Measurements from ENCODE around the gene RDX. TPM values are rescaled to one million over a fixed set of nuclear protein-coding genes. Genes with fewer than 3 reads are reported as not detected.

RDX gene
- total and polyA plus RNA-seq, 2 of the 8 experiments (the other 6 are each of a cell fraction or from before 2014, with no cell fraction given) = 27.4 to 100 TPM

DNA sequence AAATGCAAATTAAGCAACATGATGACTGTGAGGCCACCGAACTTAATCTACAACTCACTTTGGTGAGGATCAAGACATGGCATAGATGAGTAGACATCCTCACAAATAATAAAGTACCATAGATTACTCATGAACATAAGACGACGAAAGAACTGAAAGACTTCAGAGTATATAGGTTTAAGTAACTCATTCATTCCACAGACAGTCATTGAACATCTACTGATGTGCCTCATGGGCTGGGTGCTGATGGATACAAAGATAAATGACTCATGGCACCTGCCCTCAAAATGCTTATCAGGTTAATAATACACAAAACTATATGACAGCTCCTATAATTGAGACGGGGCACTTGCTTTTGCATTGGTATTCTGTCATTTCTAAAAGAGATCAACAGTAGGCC is 139.9 kb downstream of the RDX start:
- DNase-seq (ENCODE audit: low read depth in 1 of 2, low spot score in 2 of 2) = no peak
- Histone ChIP-seq H2AK5ac (ENCODE audit: low read depth, low read length) (no peak overlapping the region), H3K9me3 (ENCODE audit: insufficient read depth in 2 of 2, low read depth in 1 of 2, low read length in 1 of 2) (no peaks in the 10 kb centered on the region), H3K18ac (ENCODE audit: extremely low read depth, low read length) (no peak overlapping the region), H3K36me3 (ENCODE audit: control insufficient read depth in 2 of 4, insufficient read depth in 4 of 4, low read length in 3 of 4) (peaks cover 4 to 7% (median 6%) of the 10 kb centered on the region in 4 experiments; a peak in 3 of 8 replicates), H3K27me3 (replicated peaks in 1 of 4; ENCODE audit: control insufficient read depth in 3 of 4, extremely low read depth in 1 of 4, insufficient read depth in 3 of 4, low read length in 3 of 4) (no peaks in the 10 kb centered on the region), H3K14ac (ENCODE audit: insufficient read length) (no peak overlapping the region), H4K5ac (ENCODE audit: insufficient read length, low read depth, low read length) (no peak overlapping the region), H2BK120ac (replicated peaks; ENCODE audit: low read depth, low read length) (no peak overlapping the region), H3K4me2 (ENCODE audit: insufficient read depth in 1 of 2, low read depth in 2 of 2, low read length in 2 of 2) (no peak overlapping the region), H4K20me1 (replicated peaks in 1 of 2; ENCODE audit: control insufficient read depth in 1 of 2, insufficient read depth in 2 of 2, low read length in 2 of 2) (no peaks in the 10 kb centered on the region), H3K27ac (ENCODE audit: low read depth, low read length) (no peak overlapping the region), H2AFZ (ENCODE audit: low read length) (no peak overlapping the region), H3K9ac (replicated peaks in 1 of 4; ENCODE audit: extremely low read depth in 1 of 4, low read depth in 3 of 4, low read length in 3 of 4) (no peak overlapping the region), H2BK20ac (ENCODE audit: low read length) (no peak overlapping the region), H3K23me2 (ENCODE audit: low read depth, low read length) (no peaks in the 10 kb centered on the region), H3K4me1 (replicated peaks in 1 of 4; ENCODE audit: control insufficient read depth in 3 of 4, insufficient read depth in 4 of 4, low read length in 3 of 4) (no peaks in the 10 kb centered on the region), H4K91ac (replicated peaks; ENCODE audit: insufficient read length, low read length) (no peak overlapping the region), H3K4me3 (ENCODE audit: extremely low read depth in 1 of 4, insufficient read depth in 2 of 4, low read depth in 3 of 4, low read length in 4 of 4) (no peak overlapping the region), H3K79me2 (ENCODE audit: control insufficient read depth in 1 of 2, insufficient read depth in 2 of 2, low read length in 2 of 2) (no peaks in the 10 kb centered on the region), H3K56ac (replicated peaks; ENCODE audit: insufficient read length, low read depth, low read length) (no peak overlapping the region), H3K4ac (replicated peaks; ENCODE audit: insufficient read length, low read depth, low read length) (no peak overlapping the region), H2BK15ac (ENCODE audit: low read length) (no peak overlapping the region), H3K79me1 (ENCODE audit: low read depth, low read length) (no peaks in the 10 kb centered on the region), H2BK5ac (ENCODE audit: low read depth, low read length) (no peak overlapping the region), H3K23ac (ENCODE audit: insufficient read length) (no peak overlapping the region), H4K8ac (ENCODE audit: extremely low read depth, insufficient read depth, low read length) (no peak overlapping the region), H2BK12ac (ENCODE audit: low read depth, low read length) (no peak overlapping the region)
- no peak for TF ChIP-seq TCF12 (IDR thresholded peaks at IDR 0.05; ENCODE audit: low read depth, low read length)
- TF ChIP-seq ZNF274 (IDR thresholded peaks at IDR 0.05; ENCODE audit: borderline replicate concordance, extremely low read depth, low read length) = no peak
- TF ChIP-seq CBX8 (IDR thresholded peaks at IDR 0.05; ENCODE audit: borderline replicate concordance, low read depth, low read length) = no peak
- no peak for TF ChIP-seq SIX5 (IDR thresholded peaks at IDR 0.05; ENCODE audit: low read depth, low read length)
- TF ChIP-seq, protein P1, sequence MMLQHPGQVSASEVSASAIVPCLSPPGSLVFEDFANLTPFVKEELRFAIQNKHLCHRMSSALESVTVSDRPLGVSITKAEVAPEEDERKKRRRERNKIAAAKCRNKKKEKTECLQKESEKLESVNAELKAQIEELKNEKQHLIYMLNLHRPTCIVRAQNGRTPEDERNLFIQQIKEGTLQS (IDR thresholded peaks at IDR 0.05; ENCODE audit: insufficient read depth, low read depth, low read length) = no peak
- TF ChIP-seq RXRA (IDR thresholded peaks at IDR 0.05; ENCODE audit: insufficient read depth, low read depth, low read length) = no peak
- TF ChIP-seq CTBP2 (IDR thresholded peaks at IDR 0.05; ENCODE audit: borderline replicate concordance, insufficient read depth, insufficient read length, low read length) = no peak
- TF ChIP-seq TEAD4 (IDR thresholded peaks at IDR 0.05; ENCODE audit: low read depth, low read length) = no peak
- TF ChIP-seq, protein P2, sequence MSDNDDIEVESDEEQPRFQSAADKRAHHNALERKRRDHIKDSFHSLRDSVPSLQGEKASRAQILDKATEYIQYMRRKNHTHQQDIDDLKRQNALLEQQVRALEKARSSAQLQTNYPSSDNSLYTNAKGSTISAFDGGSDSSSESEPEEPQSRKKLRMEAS (IDR thresholded peaks at IDR 0.05) = no peak
- no peak for TF ChIP-seq RNF2 (IDR thresholded peaks at IDR 0.05; ENCODE audit: borderline replicate concordance, low read depth, low read length, missing control alignments, poor library complexity, severe bottlenecking)
- WGBS, 2 experiments (ENCODE audit: extremely low coverage in 1 of 2, insufficient coverage in 1 of 2, insufficient read length in 1 of 2, insufficient replicate concordance in 2 of 2, low coverage in 1 of 2, low lambda C conversion rate in 2 of 2, missing lambda C conversion rate in 1 of 2) = 81% methylated on average over 4 of the region's 4 CpGs; no CpG with 5 or more reads in 1 of the 2 experiments
- ChIA-PET POLR2A (ENCODE audit: partially characterized antibody) (interaction anchor here (0.7 kb wide), 1 partner anchor 9 kb away, joined by 3 read pairs; no protein-coding TSS in a partner anchor), CTCF (ENCODE audit: partially characterized antibody) (interaction anchor here (0.6 to 1.1 kb wide), 2 partner anchors 30 to 312 kb away, joined by 3 read pairs; no protein-coding TSS in a partner anchor)
- FAIRE-seq = no peak

All from H1 (cell line).